ENCODE data around the gene RANGRF. TPM values are rescaled to one million over a fixed set of nuclear protein-coding genes. Genes with fewer than 3 reads are reported as not detected.

RANGRF gene
- total and polyA plus RNA-seq, 9 of the 15 experiments (the other 6 are each of a cell fraction or from before 2014, with no cell fraction given), result 7.6 to 60.0 (median 16.0) TPM

- FAIRE-seq, result no peak
- intact Hi-C loops (cut with micrococcal nuclease) (no loop called here), in situ Hi-C loops (cut with MboI) (no loop called here)
- no peak overlapping the region for H3K4me2 ChIP-seq (ENCODE audit: insufficient read depth, low read length)
- H3K4me1 ChIP-seq (replicated peaks in 1 of 2; ENCODE audit: control insufficient read depth in 2 of 2, insufficient read depth in 2 of 2, low read length in 2 of 2), result peaks cover 0 to 4% of the 10 kb centered on the region in 2 experiments; a peak in 3 of 5 replicates
- no peaks in the 10 kb centered on the region for H4K20me1 ChIP-seq (replicated peaks; ENCODE audit: control insufficient read depth, insufficient read depth, low read length)
- H3K9me1 ChIP-seq (ENCODE audit: control insufficient read depth, insufficient read depth, low read length), result no peaks in the 10 kb centered on the region
- POLR2A ChIA-PET, result interaction anchor here (0.7 kb wide), 1 partner anchor 31 kb away, joined by 6 read pairs; no protein-coding TSS in a partner anchor
- no peaks in the 10 kb centered on the region for H3K79me2 ChIP-seq (ENCODE audit: control insufficient read depth, insufficient read depth, low read length)
- no peaks in the 10 kb centered on the region for H3K9me3 ChIP-seq (replicated peaks; ENCODE audit: control insufficient read depth, insufficient read depth, low read depth, low read length)
- CTCF ChIA-PET (ENCODE audit: low intra/inter-chr PET ratio), result no interaction called here
- 68% methylated on average over 8 of the region's 9 CpGs for WGBS (ENCODE audit: insufficient coverage, low coverage, missing lambda C conversion rate)
- BruUV-seq (replicated peaks), result no TSS peak
- peak; percentile 29; the same call in 2 of the 3 replicates for ATAC-seq
- H2AFZ ChIP-seq (ENCODE audit: low read depth, low read length), result no peak overlapping the region
- H3K27me3 ChIP-seq (ENCODE audit: control insufficient read depth in 2 of 2, insufficient read depth in 2 of 2, low read length in 2 of 2), result no peaks in the 10 kb centered on the region
- H3K27ac ChIP-seq (ENCODE audit: extremely low read depth, low read depth, low read length), result no peak overlapping the region
- peaks cover 4% of the 10 kb centered on the region; the same call in 1 of the 3 replicates for H3K36me3 ChIP-seq (ENCODE audit: control insufficient read depth, insufficient read depth, low read length)
- peak overlapping the region in 1 of 2 experiments; percentile 41; a peak in 1 of 4 replicates for H3K9ac ChIP-seq (ENCODE audit: insufficient read depth in 1 of 2, low read depth in 2 of 2, low read length in 2 of 2)
- H3K4me3 ChIP-seq, result no peak overlapping the region
- TF ChIP-seq SMAD3 (CRISPR knock-in tag; conservative IDR thresholded peaks at IDR 0.05) (no peak), NR4A1 (CRISPR knock-in tag; IDR thresholded peaks at IDR 0.05) (no peak), NR4A1 (tag; IDR thresholded peaks at IDR 0.05) (no peak), HSF4 (CRISPR knock-in tag; IDR thresholded peaks at IDR 0.05; ENCODE audit: borderline replicate concordance) (no peak), LARP7 (IDR thresholded peaks at IDR 0.05) (no peak), ZNF436 (CRISPR knock-in tag; IDR thresholded peaks at IDR 0.05) (no peak), MEF2A (IDR thresholded peaks at IDR 0.05; ENCODE audit: control insufficient read depth, low read depth, low read length) (no peak), EZH2 (IDR thresholded peaks at IDR 0.05; ENCODE audit: borderline replicate concordance, low read depth, low read length) (no peak), DACH1 (IDR thresholded peaks at IDR 0.05; ENCODE audit: partially characterized antibody) (no peak), OTX1 (CRISPR knock-in tag; IDR thresholded peaks at IDR 0.05) (no peak), TRIM24 (IDR thresholded peaks at IDR 0.05) (no peak), ZNF717 (CRISPR knock-in tag; IDR thresholded peaks at IDR 0.05) (no peak), ZBTB7A (IDR thresholded peaks at IDR 0.05; ENCODE audit: borderline replicate concordance, control insufficient read depth, low read depth, low read length) (no peak), FOXM1 (IDR thresholded peaks at IDR 0.05; ENCODE audit: low read depth) (no peak), FOXM1 (CRISPR knock-in tag; IDR thresholded peaks at IDR 0.05; ENCODE audit: low read depth) (no peak), ARHGAP35 (IDR thresholded peaks at IDR 0.05; ENCODE audit: partially characterized antibody) (no peak), TGIF2 (CRISPR knock-in tag; IDR thresholded peaks at IDR 0.05) (no peak), DEAF1 (CRISPR knock-in tag; IDR thresholded peaks at IDR 0.05) (no peak), ZNF76 (CRISPR knock-in tag; IDR thresholded peaks at IDR 0.05; ENCODE audit: borderline replicate concordance) (no peak)
- TF ChIP-seq, protein P1, sequence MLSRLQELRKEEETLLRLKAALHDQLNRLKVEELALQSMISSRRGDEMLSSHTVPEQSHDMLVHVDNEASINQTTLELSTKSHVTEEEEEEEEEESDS (CRISPR knock-in tag; IDR thresholded peaks at IDR 0.05), result no peak
- TF ChIP-seq, protein P2, sequence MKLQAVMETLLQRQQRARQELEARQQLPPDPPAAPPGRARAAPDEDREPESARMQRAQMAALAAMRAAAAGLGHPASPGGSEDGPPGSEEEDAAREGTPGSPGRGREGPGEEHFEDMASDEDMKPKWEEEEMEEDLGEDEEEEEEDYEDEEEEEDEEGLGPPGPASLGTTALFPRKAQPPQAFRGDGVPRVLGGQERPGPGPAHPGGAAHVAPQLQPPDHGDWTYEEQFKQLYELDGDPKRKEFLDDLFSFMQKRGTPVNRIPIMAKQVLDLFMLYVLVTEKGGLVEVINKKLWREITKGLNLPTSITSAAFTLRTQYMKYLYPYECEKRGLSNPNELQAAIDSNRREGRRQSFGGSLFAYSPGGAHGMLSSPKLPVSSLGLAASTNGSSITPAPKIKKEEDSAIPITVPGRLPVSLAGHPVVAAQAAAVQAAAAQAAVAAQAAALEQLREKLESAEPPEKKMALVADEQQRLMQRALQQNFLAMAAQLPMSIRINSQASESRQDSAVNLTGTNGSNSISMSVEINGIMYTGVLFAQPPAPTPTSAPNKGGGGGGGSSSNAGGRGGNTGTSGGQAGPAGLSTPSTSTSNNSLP (IDR thresholded peaks at IDR 0.05; ENCODE audit: borderline replicate concordance, low read depth, low read length), result no peak
- DNase-seq (ENCODE audit: extremely low read depth in 1 of 4, low spot score in 3 of 4), result no peak
These were observed 12.8 kb upstream of the RANGRF start for GRCh38 chr17:8275421-8276290.

Measured in K562 (cell line).